ENCODE results near the gene OSBPL9. TPM values are rescaled to one million over a fixed set of nuclear protein-coding genes. Genes with fewer than 3 reads are reported as not detected.

The OSBPL9 gene
- total RNA-seq, 1 donor from 2014 or later: 49.3 TPM

DNA sequence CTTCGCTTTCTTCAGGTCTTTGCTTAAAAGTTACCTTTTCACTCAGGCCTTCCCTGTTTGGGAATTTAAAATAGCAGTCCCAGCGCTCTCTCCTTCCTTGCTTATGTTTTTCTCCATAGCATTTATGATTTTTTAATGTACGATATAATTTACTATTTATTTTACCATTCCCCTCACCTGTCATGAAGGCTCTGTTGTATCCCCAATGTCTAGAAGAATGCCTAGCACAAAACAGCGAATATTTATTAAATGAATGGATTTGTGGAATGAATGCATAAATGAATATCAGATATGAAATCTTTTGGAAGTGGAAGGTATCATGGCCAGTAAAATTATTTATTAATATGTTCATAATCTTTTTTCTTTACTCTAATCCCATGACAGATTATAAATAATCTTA lies 402 bp upstream of the OSBPL9 start:
- Mint-ChIP-seq H3K36me3 (ENCODE audit: low read depth) (peaks cover 2% of the 10 kb centered on the region), H3K4me1 (ENCODE audit: low read depth) (peaks cover 23% of the 10 kb centered on the region), H3K27me3 (ENCODE audit: low read depth) (peaks cover 8% of the 10 kb centered on the region), H3K27ac (no peak overlapping the region), H3K9me3 (no peaks in the 10 kb centered on the region), H3K4me3 (ENCODE audit: low read depth) (no peak overlapping the region)
- intact Hi-C loops (cut with micrococcal nuclease): loop anchor here (2.0 to 5.0 kb wide), 2 partner anchors 49 to 112 kb away; no protein-coding TSS in a partner anchor
- DNase-seq (ENCODE audit: low spot score): no peak

GRCh38 chr1:51618715-51619114 lies 1.8 kb downstream of the OSBPL9 start:
- no peaks in the 10 kb centered on the region for H3K9me3 Mint-ChIP-seq
- H3K27ac Mint-ChIP-seq: no peak overlapping the region
- peaks cover 26% of the 10 kb centered on the region for H3K4me1 Mint-ChIP-seq (ENCODE audit: low read depth)
- H3K36me3 Mint-ChIP-seq (ENCODE audit: low read depth): peaks cover 2% of the 10 kb centered on the region
- intact Hi-C loops (cut with micrococcal nuclease): loop anchor here (5.0 kb wide), 1 partner anchor 51 kb away; no protein-coding TSS in a partner anchor
- peaks cover 3% of the 10 kb centered on the region for H3K27me3 Mint-ChIP-seq (ENCODE audit: low read depth)
- no peak overlapping the region for H3K4me3 Mint-ChIP-seq (ENCODE audit: low read depth)
- DNase-seq (ENCODE audit: low spot score): no peak

DNA sequence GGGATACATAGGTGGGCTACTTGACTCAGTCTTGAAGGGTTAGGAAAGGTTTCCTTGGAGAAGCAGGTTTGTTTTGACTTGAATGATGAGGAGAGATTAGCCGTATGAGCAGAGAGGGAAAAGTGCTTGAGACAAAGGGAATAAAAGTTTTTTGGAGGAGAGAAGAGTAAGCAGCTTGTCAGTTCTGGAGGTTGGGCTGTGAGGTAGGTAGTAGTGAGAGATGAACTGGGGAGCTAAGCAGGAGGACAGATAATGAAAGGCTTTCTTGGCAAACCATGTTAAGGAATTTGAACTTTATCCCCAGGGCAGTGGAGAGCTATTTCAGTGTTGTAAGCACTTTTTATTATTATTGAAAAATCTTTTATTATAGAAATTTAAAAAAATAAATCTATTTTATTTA lies 3.6 kb downstream of the OSBPL9 start:
- DNase-seq (ENCODE audit: low spot score): no peak
- H3K4me1 Mint-ChIP-seq (ENCODE audit: low read depth): peaks cover 23% of the 10 kb centered on the region
- no peak overlapping the region for H3K27ac Mint-ChIP-seq
- H3K27me3 Mint-ChIP-seq (ENCODE audit: low read depth): no peaks in the 10 kb centered on the region
- intact Hi-C loops (cut with micrococcal nuclease): no loop called here
- H3K9me3 Mint-ChIP-seq: no peaks in the 10 kb centered on the region
- H3K36me3 Mint-ChIP-seq (ENCODE audit: low read depth): peaks cover 2% of the 10 kb centered on the region
- no peak overlapping the region for H3K4me3 Mint-ChIP-seq (ENCODE audit: low read depth)

DNA sequence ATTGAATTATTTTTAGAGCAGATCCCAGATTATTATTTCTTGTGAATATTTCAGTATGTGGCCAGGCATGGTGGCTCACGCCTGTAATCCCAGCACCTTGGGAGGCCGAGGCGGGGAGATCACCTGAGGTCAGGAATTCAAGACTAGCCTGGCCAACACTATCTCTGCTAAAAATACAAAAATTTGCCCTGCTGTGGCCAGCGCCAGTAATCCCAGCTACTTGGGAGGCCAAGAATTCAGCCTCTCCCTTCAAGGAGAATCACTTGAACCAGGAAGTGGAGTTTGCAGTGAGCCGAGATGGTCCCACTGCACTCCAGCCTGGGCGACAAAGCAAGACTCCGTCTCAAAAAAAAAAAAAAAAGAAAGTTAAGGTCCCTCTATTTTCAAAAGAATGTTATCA lies 4.3 kb downstream of the OSBPL9 start:
- Mint-ChIP-seq H3K27me3 (ENCODE audit: low read depth) (no peaks in the 10 kb centered on the region), H3K27ac (no peak overlapping the region), H3K4me3 (ENCODE audit: low read depth) (no peak overlapping the region), H3K4me1 (ENCODE audit: low read depth) (peaks cover 22% of the 10 kb centered on the region), H3K9me3 (no peaks in the 10 kb centered on the region), H3K36me3 (ENCODE audit: low read depth) (peaks cover 2% of the 10 kb centered on the region)
- intact Hi-C loops (cut with micrococcal nuclease): no loop called here
- no peak for DNase-seq (ENCODE audit: low spot score)

DNA sequence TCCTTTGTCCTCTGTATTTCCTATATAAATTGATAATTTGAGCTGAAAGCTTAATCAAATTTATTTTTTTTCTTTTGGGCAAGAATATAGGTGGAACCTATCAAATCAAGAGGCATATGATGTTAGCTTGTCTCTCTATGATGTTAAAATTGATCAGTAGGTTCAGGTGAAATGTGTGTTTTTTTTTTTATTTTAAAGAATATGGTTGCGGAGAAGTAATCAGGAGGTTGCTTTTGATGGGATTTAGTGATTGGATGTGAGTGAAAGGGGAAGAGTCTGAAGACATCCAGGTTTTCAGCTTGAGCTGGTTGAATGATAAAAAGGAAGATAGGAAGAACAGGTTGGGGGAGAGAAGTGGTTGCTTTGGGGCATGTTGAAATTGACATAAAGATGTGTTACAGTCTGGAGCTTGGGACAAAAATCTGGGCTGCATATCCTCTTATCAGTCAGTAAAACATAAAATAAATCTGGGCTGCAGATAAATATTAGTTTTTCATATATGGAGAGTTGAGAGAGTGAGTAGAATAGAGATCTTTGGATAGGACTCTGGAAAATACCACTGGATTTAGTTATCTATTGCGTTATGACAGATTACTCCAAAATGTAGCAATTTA lies 5.1 kb downstream of the OSBPL9 start:
- Mint-ChIP-seq H3K36me3 (ENCODE audit: low read depth) (peaks cover 2% of the 10 kb centered on the region), H3K27me3 (ENCODE audit: low read depth) (no peaks in the 10 kb centered on the region), H3K4me1 (ENCODE audit: low read depth) (peaks cover 17% of the 10 kb centered on the region), H3K27ac (no peak overlapping the region), H3K4me3 (ENCODE audit: low read depth) (no peak overlapping the region), H3K9me3 (no peaks in the 10 kb centered on the region)
- DNase-seq (ENCODE audit: low spot score): no peak
- intact Hi-C loops (cut with micrococcal nuclease): no loop called here

DNA sequence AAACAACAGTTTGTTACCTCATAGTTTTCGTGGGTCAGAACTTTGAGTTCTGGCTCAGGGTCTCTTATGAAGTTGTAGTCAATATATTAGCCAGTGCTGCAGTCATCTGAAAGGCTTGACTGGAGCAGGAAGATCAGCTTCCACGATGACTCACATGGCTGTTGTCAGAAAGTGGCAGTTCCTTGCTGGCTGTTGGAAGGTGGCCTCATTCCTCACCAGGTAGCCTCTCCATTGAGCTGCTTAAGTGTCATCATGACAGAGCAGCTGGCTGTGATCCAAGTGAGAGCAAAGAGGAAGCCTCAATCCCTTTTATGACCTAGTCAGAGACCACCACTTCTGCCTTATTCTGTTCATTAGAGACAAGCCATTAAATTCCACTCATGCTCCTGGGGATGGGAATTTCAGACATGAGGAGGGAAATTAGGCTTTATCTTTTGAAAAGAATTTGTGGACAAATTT lies 5.6 kb downstream of the OSBPL9 start:
- no peak for DNase-seq (ENCODE audit: low spot score)
- Mint-ChIP-seq H3K9me3 (no peaks in the 10 kb centered on the region), H3K27ac (no peak overlapping the region), H3K27me3 (ENCODE audit: low read depth) (no peaks in the 10 kb centered on the region), H3K4me3 (ENCODE audit: low read depth) (no peak overlapping the region), H3K4me1 (ENCODE audit: low read depth) (peaks cover 13% of the 10 kb centered on the region), H3K36me3 (ENCODE audit: low read depth) (no peaks in the 10 kb centered on the region)
- intact Hi-C loops (cut with micrococcal nuclease): no loop called here

DNA sequence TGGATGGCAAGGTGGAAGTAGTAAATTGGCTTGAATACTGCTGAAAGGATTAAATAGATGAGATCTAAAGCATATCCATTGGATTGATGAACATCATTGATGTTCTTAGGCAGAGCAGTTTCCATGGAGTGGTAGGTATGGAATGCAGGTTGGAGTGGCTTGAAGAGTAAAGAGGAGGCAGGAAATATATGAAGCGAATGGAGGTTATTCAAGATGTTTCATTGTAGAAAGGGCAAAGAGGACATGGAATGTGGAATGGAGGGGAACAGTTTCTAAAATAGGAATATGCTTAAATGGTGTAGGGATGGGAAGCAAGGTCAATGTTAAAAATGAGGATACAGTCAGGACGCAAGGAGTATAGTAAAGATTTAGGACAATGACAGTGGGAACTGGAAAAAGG lies 6.1 kb downstream of the OSBPL9 start:
- intact Hi-C loops (cut with micrococcal nuclease): no loop called here
- H3K27ac Mint-ChIP-seq: no peak overlapping the region

GRCh38 chr1:51623450-51623849 lies 6.6 kb downstream of the OSBPL9 start:
- H3K4me3 Mint-ChIP-seq (ENCODE audit: low read depth): no peak overlapping the region
- no peak for DNase-seq (ENCODE audit: low spot score)
- no peak overlapping the region for H3K27ac Mint-ChIP-seq
- intact Hi-C loops (cut with micrococcal nuclease): no loop called here
- no peaks in the 10 kb centered on the region for H3K9me3 Mint-ChIP-seq
- H3K27me3 Mint-ChIP-seq (ENCODE audit: low read depth): no peaks in the 10 kb centered on the region
- peaks cover 6% of the 10 kb centered on the region for H3K4me1 Mint-ChIP-seq (ENCODE audit: low read depth)
- no peaks in the 10 kb centered on the region for H3K36me3 Mint-ChIP-seq (ENCODE audit: low read depth)

More for the DNA sequence above, 6.1 kb downstream of the OSBPL9 start:
- Mint-ChIP-seq H3K36me3 (ENCODE audit: low read depth) (no peaks in the 10 kb centered on the region), H3K4me1 (ENCODE audit: low read depth) (peaks cover 9% of the 10 kb centered on the region), H3K27me3 (ENCODE audit: low read depth) (no peaks in the 10 kb centered on the region), H3K9me3 (no peaks in the 10 kb centered on the region), H3K4me3 (ENCODE audit: low read depth) (no peak overlapping the region)
- DNase-seq (ENCODE audit: low spot score): no peak

- intact Hi-C loops (cut with micrococcal nuclease): loop anchor here (5.0 kb wide), 1 partner anchor 142 kb away; no protein-coding TSS in a partner anchor
- no peaks in the 10 kb centered on the region for H3K27me3 Mint-ChIP-seq (ENCODE audit: low read depth)
- no peaks in the 10 kb centered on the region for H3K9me3 Mint-ChIP-seq
- no peak overlapping the region for H3K4me3 Mint-ChIP-seq (ENCODE audit: low read depth)
- H3K4me1 Mint-ChIP-seq (ENCODE audit: low read depth): peaks cover 10% of the 10 kb centered on the region
- DNase-seq (ENCODE audit: low spot score): no peak
- no peaks in the 10 kb centered on the region for H3K36me3 Mint-ChIP-seq (ENCODE audit: low read depth)
- no peak overlapping the region for H3K27ac Mint-ChIP-seq
These were observed 8.0 kb downstream of the OSBPL9 start for GRCh38 chr1:51624855-51625254.

- Mint-ChIP-seq H3K27ac (no peak overlapping the region), H3K4me1 (ENCODE audit: low read depth) (peaks cover 7% of the 10 kb centered on the region), H3K4me3 (ENCODE audit: low read depth) (no peak overlapping the region), H3K27me3 (ENCODE audit: low read depth) (no peaks in the 10 kb centered on the region), H3K36me3 (ENCODE audit: low read depth) (no peaks in the 10 kb centered on the region), H3K9me3 (no peaks in the 10 kb centered on the region)
- no peak for DNase-seq (ENCODE audit: low spot score)
- intact Hi-C loops (cut with micrococcal nuclease): loop anchor here (5.0 kb wide), 1 partner anchor 140 kb away; no protein-coding TSS in a partner anchor
These were observed 10.8 kb downstream of the OSBPL9 start for GRCh38 chr1:51627672-51628071.

- Mint-ChIP-seq H3K4me3 (ENCODE audit: low read depth) (no peak overlapping the region), H3K9me3 (no peaks in the 10 kb centered on the region), H3K36me3 (ENCODE audit: low read depth) (no peaks in the 10 kb centered on the region), H3K4me1 (ENCODE audit: low read depth) (peaks cover 7% of the 10 kb centered on the region), H3K27ac (no peak overlapping the region), H3K27me3 (ENCODE audit: low read depth) (no peaks in the 10 kb centered on the region)
- intact Hi-C loops (cut with micrococcal nuclease): loop anchor here (5.0 kb wide), 1 partner anchor 138 kb away; no protein-coding TSS in a partner anchor
- DNase-seq (ENCODE audit: low spot score): no peak
These were observed 12.1 kb downstream of the OSBPL9 start for GRCh38 chr1:51628715-51629590.

DNA sequence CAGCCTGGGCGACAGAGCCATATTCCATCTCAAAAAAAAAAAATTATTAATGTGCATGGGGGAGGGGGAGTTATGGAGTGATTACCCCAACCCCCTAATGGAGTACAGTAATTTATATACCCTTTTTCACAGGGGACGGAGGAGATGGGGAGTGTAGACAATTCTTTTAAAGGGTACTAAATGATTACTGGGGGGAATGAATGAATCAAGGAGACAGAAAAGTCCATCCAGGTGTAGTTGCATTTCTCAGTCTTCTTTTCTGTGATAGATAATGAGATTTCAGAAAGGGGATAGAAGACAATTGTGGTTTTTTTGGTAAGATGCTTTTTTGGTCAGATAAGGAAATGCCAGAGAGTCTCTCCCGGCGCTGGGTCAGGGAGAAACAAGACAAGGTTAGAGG lies 13.0 kb downstream of the OSBPL9 start:
- peaks cover 12% of the 10 kb centered on the region for H3K4me1 Mint-ChIP-seq (ENCODE audit: low read depth)
- H3K27ac Mint-ChIP-seq: no peak overlapping the region
- no peak overlapping the region for H3K4me3 Mint-ChIP-seq (ENCODE audit: low read depth)
- intact Hi-C loops (cut with micrococcal nuclease): loop anchor here (5.0 kb wide), 1 partner anchor 137 kb away; no protein-coding TSS in a partner anchor
- no peak for DNase-seq (ENCODE audit: low spot score)
- no peaks in the 10 kb centered on the region for H3K36me3 Mint-ChIP-seq (ENCODE audit: low read depth)
- H3K27me3 Mint-ChIP-seq (ENCODE audit: low read depth): no peaks in the 10 kb centered on the region
- no peaks in the 10 kb centered on the region for H3K9me3 Mint-ChIP-seq

DNA sequence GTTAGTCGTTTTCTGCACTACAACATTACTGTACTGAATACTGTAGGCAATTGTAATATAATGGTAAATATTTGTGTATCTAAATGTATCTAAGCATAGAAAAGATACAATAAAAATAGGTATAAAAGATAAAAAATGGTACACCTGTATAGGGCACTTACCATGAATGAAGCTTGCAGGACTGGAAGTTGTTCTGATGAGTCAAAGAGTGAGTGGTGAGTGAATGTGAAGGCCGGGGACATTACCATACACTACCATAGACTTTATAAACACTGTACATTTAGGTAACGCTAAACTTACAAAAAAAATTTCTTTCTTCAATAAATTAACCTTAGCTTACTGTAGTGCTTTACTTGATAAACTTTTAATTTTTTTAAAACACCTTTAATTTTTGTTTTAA lies 13.5 kb downstream of the OSBPL9 start:
- DNase-seq (ENCODE audit: low spot score): no peak
- H3K27me3 Mint-ChIP-seq (ENCODE audit: low read depth): no peaks in the 10 kb centered on the region
- H3K4me1 Mint-ChIP-seq (ENCODE audit: low read depth): peaks cover 13% of the 10 kb centered on the region
- intact Hi-C loops (cut with micrococcal nuclease): no loop called here
- H3K9me3 Mint-ChIP-seq: no peaks in the 10 kb centered on the region
- H3K4me3 Mint-ChIP-seq (ENCODE audit: low read depth): no peak overlapping the region
- H3K27ac Mint-ChIP-seq: no peak overlapping the region
- no peaks in the 10 kb centered on the region for H3K36me3 Mint-ChIP-seq (ENCODE audit: low read depth)

Measured in activated T-helper 2 cell treated with anti-CD3 and anti-CD28 coated beads, Interferon-gamma antibody, Interleukin-2, Interleukin-4, amounts not matched to agents 10 μg/mL and 5 μg/mL and 100 μg/mL, durations not matched to agents 14 hours and 24 hours and 36 hours (primary cell).